GM12872 (cell line): Measurements from ENCODE around the gene C10orf71.

Experiments
- CTCF ChIP-seq: IDR thresholded peaks from 3 replicates; pipeline ENCODE4 v1.5.1; 2011; ENCODE audit warnings: low read depth, mild to moderate bottlenecking, low read length, moderate library complexity; ENCODE audit not compliant: insufficient read depth

Gene C10orf71

GRCh38 chr10:49301302-49301701 is 2.3 kb downstream of the C10orf71 start:
- no peak for TF ChIP-seq CTCF

GRCh38 chr10:49302088-49302487 is 3.1 kb downstream of the C10orf71 start:
- TF ChIP-seq CTCF = no peak

GRCh38 chr10:49303711-49304110 is 4.7 kb downstream of the C10orf71 start:
- no peak for TF ChIP-seq CTCF

GRCh38 chr10:49304137-49304536 is 5.2 kb downstream of the C10orf71 start:
- TF ChIP-seq CTCF = no peak

GRCh38 chr10:49307921-49308320 is 9.0 kb downstream of the C10orf71 start:
- no peak for TF ChIP-seq CTCF

- no peak for TF ChIP-seq CTCF
Observed at GRCh38 chr10:49308881-49309280, 9.9 kb downstream of the C10orf71 start.

- no peak for TF ChIP-seq CTCF
Observed at GRCh38 chr10:49309691-49310411, 10.9 kb downstream of the C10orf71 start.
